ENCODE results near the gene PGBD1. TPM values are rescaled to one million over a fixed set of nuclear protein-coding genes. Genes with fewer than 3 reads are reported as not detected.

PGBD1 gene
- total and polyA plus RNA-seq, 11 donors = 1.7 to 4.6 (median 2.9) TPM

- ATAC-seq (no peak), DNase-seq (no peak)
- no peak overlapping the region for H3K27ac ChIP-seq
- TF ChIP-seq POLR2A (IDR thresholded peaks at IDR 0.05) = no peak
- TF ChIP-seq, protein P1, sequence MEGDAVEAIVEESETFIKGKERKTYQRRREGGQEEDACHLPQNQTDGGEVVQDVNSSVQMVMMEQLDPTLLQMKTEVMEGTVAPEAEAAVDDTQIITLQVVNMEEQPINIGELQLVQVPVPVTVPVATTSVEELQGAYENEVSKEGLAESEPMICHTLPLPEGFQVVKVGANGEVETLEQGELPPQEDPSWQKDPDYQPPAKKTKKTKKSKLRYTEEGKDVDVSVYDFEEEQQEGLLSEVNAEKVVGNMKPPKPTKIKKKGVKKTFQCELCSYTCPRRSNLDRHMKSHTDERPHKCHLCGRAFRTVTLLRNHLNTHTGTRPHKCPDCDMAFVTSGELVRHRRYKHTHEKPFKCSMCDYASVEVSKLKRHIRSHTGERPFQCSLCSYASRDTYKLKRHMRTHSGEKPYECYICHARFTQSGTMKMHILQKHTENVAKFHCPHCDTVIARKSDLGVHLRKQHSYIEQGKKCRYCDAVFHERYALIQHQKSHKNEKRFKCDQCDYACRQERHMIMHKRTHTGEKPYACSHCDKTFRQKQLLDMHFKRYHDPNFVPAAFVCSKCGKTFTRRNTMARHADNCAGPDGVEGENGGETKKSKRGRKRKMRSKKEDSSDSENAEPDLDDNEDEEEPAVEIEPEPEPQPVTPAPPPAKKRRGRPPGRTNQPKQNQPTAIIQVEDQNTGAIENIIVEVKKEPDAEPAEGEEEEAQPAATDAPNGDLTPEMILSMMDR (IDR thresholded peaks at IDR 0.05) = no peak
- H3K36me3 ChIP-seq = peaks cover 12 to 46% (median 34%) of the 10 kb centered on the region in 9 donors
- H3K27me3 ChIP-seq = no peaks in the 10 kb centered on the region
- 92 to 97% (median 94%) methylated on average over 3 of the region's 3 CpGs for WGBS, 4 donors
- intact Hi-C loops (cut with DNase I) = no loop called here
- H3K4me3 ChIP-seq = no peak overlapping the region
- H3K4me1 ChIP-seq = no peaks in the 10 kb centered on the region
- H3K9me3 ChIP-seq = peaks cover 0 to 52% (median 29%) of the 10 kb centered on the region in 12 donors
These were observed 41.3 kb downstream of the PGBD1 start for GRCh38 chr6:28322661-28323060.

DNA sequence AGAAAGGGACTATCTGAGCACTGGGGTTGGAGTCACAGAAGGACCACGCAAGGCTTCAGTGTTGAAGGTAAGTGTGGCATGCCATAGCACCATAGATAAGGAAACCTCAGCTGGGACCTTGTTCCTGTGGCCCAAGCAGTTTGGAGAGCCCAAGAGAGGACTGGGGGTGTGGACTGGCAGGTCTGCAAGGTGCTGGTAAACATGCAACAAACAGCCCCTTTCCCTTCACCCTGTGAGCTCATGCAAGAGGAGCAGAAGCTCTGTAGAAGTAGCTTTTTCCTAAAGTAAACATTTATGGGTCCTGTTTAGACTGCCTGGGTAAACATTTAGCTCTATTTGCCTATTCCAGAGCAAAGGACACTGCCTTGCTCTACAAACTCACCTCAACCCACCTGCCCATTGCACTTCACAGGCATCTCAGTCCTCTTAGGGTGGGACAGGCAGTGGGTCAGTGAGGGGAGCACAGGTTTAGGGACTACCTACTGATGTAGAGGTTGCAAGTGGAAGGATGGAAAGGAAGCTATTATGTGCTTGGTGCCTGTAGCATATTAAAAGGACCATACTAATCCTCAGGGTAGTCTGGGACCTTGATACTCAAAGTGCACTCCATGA is 42.5 kb downstream of the PGBD1 start:
- H3K27me3 ChIP-seq = no peaks in the 10 kb centered on the region
- WGBS, 4 donors = 95 to 100% (median 97%) methylated on average over 1 of the region's 1 CpG
- no peaks in the 10 kb centered on the region for H3K4me1 ChIP-seq
- peaks cover 12 to 58% (median 35%) of the 10 kb centered on the region in 9 donors for H3K36me3 ChIP-seq
- TF ChIP-seq, protein P1 (IDR thresholded peaks at IDR 0.05) = no peak
- no peak for TF ChIP-seq POLR2A (IDR thresholded peaks at IDR 0.05)
- H3K4me3 ChIP-seq = no peak overlapping the region
- ATAC-seq (no peak), DNase-seq (no peak)
- H3K27ac ChIP-seq = no peak overlapping the region
- peaks cover 0 to 63% (median 34%) of the 10 kb centered on the region in 12 donors for H3K9me3 ChIP-seq
- intact Hi-C loops (cut with DNase I) = no loop called here

- ATAC-seq (no peak), DNase-seq (no peak)
- 97 to 98% (median 97%) methylated on average over 7 of the region's 7 CpGs for WGBS, 4 donors
- peaks cover 0 to 55% (median 32%) of the 10 kb centered on the region in 12 donors for H3K9me3 ChIP-seq
- intact Hi-C loops (cut with DNase I) = loop anchor here in 1 of 10 donors (2.0 kb wide), 1 partner anchor 48 kb away; no protein-coding TSS in a partner anchor
- no peak overlapping the region for H3K27ac ChIP-seq
- TF ChIP-seq, protein P1 (IDR thresholded peaks at IDR 0.05) = no peak
- no peak for TF ChIP-seq POLR2A (IDR thresholded peaks at IDR 0.05)
- H3K4me1 ChIP-seq = no peaks in the 10 kb centered on the region
- no peaks in the 10 kb centered on the region for H3K27me3 ChIP-seq
- peaks cover 12 to 60% (median 37%) of the 10 kb centered on the region in 9 donors for H3K36me3 ChIP-seq
- H3K4me3 ChIP-seq = no peak overlapping the region
These were observed 45.1 kb downstream of the PGBD1 start for GRCh38 chr6:28326371-28326948.

GRCh38 chr6:28330041-28330440 is 48.7 kb downstream of the PGBD1 start:
- Histone ChIP-seq H3K4me3 (no peak overlapping the region), H3K9me3 (peaks cover 0 to 44% (median 31%) of the 10 kb centered on the region in 12 donors), H3K36me3 (peaks cover 12 to 44% (median 27%) of the 10 kb centered on the region in 9 donors), H3K27ac (no peak overlapping the region), H3K4me1 (peaks cover 0 to 8% (median 3%) of the 10 kb centered on the region in 12 donors), H3K27me3 (no peaks in the 10 kb centered on the region)
- DNase-seq (no peak), ATAC-seq (peak in 1 of 4 donors; percentile 33)
- intact Hi-C loops (cut with DNase I) = loop anchor here in 5 of 10 donors (5.0 to 10.0 kb wide), 5 partner anchors 45 to 495 kb away; partner anchors contain the start of genes PGBD1 (in 2 of the 5), NKAPL (in 1 of the 5), ZKSCAN4 (in 1 of the 5) and ZNF165 (in 1 of the 5)
- 38 to 56% (median 49%) methylated on average over 1 of the region's 1 CpG for WGBS, 4 donors
- TF ChIP-seq, protein P1 (IDR thresholded peaks at IDR 0.05) = no peak
- no peak for TF ChIP-seq POLR2A (IDR thresholded peaks at IDR 0.05)
